GM21528 (cell line): ENCODE data around the gene ABHD5.
A peak's percentile ranks its signal among the peaks of the same experiment; 100 is the strongest.
"Not testable (repeated sequence)": the region's sequence is repeated elsewhere in the genome, so short reads cannot be mapped to it uniquely, and the experiment has no call there.

Source experiments
- ATAC-seq: cut with Tn5 transposase; IDR thresholded peaks from one replicate; pipeline ENCODE4 v1.9.1; 2021; ENCODE audit warnings: mild to moderate bottlenecking, moderate library complexity; ENCODE audit not compliant: unreplicated experiment, low FRiP score

The ABHD5 gene

DNA sequence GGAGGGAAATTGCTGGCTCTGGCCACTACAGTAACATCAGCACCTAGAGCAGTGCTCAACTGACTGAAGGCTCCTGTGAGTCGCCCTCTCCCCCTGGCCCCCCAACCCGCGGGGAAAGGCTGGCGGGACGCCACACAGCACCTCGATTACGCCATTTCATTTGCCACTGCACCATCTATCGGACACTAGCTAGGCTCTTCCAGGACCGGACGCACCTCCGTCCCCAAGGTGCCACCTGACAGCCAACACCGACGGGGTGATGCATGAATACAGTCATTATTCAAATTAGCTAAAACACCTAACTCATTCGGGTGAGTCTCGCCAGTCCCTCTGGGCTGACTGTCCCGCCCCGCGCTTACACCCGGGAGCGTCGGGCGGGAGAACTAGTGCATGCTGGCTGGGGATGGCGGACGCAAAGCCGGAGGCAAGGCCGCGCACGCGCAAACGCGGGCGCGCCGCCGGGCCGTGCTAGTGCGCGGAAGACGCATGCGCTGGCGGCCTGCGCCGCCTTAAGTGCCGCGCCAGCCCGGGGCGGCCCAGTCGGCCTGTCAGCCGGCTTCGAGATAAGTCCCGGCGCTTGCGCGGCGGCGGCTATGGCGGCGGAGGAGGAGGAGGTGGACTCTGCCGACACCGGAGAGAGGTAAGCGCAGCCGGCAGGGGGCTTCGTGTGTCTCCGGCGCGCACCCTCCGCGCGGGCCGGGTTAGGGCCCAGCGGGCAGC, at the start of gene ABHD5:
Gene ABHD5, plus strand, starts transcription at position 539 of the 720 bp plus-strand sequence. Its CDS starts 55 bp downstream, at position 594.
- peak; percentile 85 for ATAC-seq

- ATAC-seq: no peak
Observed at GRCh38 chr3:43641306-43642114, 49.2 kb upstream of the ABHD5 start.

DNA sequence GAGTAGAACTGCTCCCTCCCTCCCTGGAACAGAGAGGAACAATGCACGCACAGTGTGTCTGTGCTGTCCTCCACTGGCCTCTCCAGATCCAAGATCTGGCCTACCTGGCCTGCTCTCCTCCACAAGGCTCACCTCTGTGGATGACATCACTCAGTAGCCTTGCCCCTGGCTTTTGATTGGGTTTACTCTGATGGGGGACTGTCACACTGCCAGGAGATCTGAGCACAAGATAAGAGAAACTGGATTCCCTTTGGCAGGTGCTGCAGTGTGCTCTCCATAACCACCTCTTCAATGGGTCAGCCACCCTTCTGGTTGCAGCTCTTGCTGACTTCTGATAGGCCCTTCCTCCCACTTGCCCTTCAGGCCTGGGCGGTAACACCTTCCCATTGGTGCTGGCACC, 46.3 kb upstream of the ABHD5 start:
- ATAC-seq: no peak

GRCh38 chr3:43647331-43648166, 43.2 kb upstream of the ABHD5 start:
- ATAC-seq: no peak

- no peak for ATAC-seq
Observed at GRCh38 chr3:43648957-43649356, 41.8 kb upstream of the ABHD5 start.

DNA sequence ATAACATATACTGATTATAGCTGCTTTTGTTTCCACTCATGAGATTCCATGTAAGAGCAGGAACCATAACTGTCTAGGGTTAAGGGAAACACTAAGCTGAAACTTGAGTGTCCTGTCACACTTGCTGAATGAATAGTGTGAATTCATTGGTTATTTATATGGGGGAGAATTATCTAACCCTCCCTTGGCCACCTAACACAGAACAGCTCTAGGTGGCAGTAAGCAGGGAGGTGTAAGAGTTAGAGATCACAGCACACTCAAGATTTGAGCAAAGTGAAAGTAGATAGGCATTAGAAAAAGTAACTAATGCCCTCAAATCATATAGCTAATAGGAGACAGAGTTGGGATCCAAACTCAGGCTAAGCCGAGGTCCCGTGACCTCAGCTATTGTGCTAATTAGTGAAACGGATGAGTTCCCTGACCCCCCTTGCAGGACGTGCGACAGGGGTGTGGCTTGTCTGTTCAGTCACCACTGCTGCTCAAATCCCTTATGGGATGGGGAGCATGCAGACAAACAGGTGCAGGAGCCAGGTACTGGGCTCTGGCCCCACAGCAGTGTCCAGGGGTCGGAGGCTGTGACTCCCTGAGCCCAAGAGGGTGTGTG, 41.3 kb upstream of the ABHD5 start:
- ATAC-seq: no peak

- no peak for ATAC-seq
Observed at GRCh38 chr3:43650345-43650744, 40.4 kb upstream of the ABHD5 start.

- not testable (repeated sequence) for ATAC-seq
Observed at GRCh38 chr3:43656390-43656789, 34.3 kb upstream of the ABHD5 start.

DNA sequence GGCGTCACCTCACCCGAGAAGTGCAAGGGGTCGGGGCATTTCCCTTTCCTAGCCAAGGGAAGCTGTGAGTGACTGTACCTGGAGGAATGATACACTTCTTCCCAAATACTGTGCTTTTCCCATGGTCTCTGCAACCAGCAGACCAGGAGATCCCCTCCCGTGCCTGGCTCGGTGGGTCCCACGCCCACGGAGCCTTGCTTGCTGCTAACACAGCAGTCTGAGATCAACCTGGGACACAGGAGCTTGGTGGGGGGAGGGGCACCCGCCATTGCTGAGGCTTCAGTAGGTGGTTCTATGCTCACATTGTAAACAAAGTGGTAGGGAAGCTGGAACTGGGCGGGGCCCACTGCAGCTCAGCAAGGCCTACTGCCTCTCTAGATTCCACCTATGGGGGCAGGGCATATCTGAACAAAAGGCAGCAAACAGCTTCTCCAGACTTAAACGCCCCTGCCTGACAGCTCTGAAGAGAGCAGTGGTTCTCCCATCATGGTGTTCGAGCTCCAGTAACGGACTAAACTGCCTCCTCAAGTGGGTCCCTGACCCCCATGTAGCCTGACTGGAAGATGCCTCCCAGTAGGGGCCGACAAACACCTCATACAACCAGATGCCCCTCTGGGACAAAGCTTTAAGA, 31.4 kb upstream of the ABHD5 start:
- no peak for ATAC-seq

DNA sequence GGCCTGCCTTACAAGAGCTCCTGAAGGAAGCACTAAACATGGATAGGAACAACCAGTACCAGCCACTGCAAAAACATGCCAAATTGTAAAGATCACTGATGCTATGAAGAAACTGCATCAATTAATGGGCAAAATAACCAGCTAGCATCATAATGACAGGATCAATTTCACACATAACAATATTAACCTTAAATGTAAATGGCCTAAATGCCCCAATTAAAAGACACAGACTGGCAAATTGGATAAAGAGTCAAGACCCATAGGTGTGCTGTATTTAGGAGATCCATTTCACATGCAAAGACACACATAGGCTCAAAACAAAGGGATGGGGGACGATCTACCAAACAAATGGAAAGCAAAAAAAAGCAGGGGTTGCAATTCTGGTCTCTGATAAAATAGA, 29.4 kb upstream of the ABHD5 start:
- ATAC-seq: not testable (repeated sequence)

GRCh38 chr3:43665011-43665410, 25.7 kb upstream of the ABHD5 start:
- not testable (repeated sequence) for ATAC-seq

GRCh38 chr3:43670635-43671522, 19.9 kb upstream of the ABHD5 start:
- ATAC-seq: no peak

DNA sequence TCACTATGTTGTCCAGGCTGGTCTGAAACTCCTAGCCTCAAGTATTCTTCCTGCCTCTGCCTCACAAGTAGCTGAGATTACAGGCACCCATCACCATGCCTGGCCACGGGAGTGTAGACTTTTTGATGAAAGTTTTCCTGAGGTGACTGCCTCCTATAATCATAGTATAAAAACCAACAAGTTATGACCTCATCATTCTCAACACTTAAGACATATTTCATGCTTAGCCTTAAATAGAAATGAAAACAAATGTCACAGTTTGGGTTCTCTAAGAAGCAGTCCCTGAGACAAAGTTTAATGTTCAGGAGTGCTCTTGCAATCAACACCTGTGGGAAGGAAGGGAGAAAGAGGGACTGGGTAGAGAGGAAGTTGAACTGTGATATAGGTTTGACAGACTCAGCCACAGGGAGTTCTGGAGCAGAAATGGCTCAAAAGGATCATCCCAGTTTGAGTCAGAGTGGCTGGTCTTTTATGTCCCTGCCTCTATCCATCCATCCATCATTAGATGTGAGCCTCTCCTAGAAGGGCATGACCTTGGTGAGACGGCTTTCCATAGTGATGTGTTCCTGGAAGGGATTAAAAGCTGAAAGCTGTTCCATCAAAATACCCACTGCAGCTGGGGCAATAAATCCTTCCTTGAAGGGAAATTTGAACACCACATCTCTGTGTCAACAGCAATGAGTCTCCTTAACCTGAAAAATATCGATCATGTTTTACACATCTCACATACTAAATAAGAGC, 16.2 kb upstream of the ABHD5 start:
- no peak for ATAC-seq

- no peak for ATAC-seq
Observed at GRCh38 chr3:43675593-43675992, 15.1 kb upstream of the ABHD5 start.

GRCh38 chr3:43676441-43676840, 14.3 kb upstream of the ABHD5 start:
- ATAC-seq: no peak

- ATAC-seq: not testable (repeated sequence)
Observed at GRCh38 chr3:43678375-43678774, 12.4 kb upstream of the ABHD5 start.

- not testable (repeated sequence) for ATAC-seq
Observed at GRCh38 chr3:43678887-43679449, 11.8 kb upstream of the ABHD5 start.

- ATAC-seq: not testable (repeated sequence)
Observed at GRCh38 chr3:43680857-43681256, 9.9 kb upstream of the ABHD5 start.
